PC-9 (cell line): ENCODE results near the gene PCDHGA7.

Experiments used
- CTCF ChIP-seq: fragments of 200-600 bp; sonication (generic); conservative IDR thresholded peaks from 2 replicates; pipeline ENCODE4 v1.6.1; 2017; ENCODE audit warnings: mixed run types, antibody characterized with exemption, mild to moderate bottlenecking, moderate library complexity
- EZH2 ChIP-seq: fragments of 200-600 bp; sonication (generic); IDR thresholded peaks from 2 replicates; pipeline ENCODE4 v1.8.0; 2017; ENCODE audit warnings: antibody characterized with exemption, low read depth

GRCh38 chr5:141349917-141350619, 32.5 kb upstream of the PCDHGA7 start, which contains the start of gene PCDHGB1:
- TF ChIP-seq CTCF (peak; percentile 44), EZH2 (no peak)
